GM08714 (cell line): ENCODE measurements around the gene E2F4.

Source experiments
- H3K4me3 ChIP-seq: fragments of 200-500 bp; sonication (Bioruptor generic); 2 replicates; pipeline ENCODE4 v1.5.1; 2014; ENCODE audit warnings: mild to moderate bottlenecking, low read length, inconsistent platforms
- ZNF274 ChIP-seq: IDR thresholded peaks from 2 replicates; pipeline ENCODE4 v1.6.1; 2012; ENCODE audit warnings: mild to moderate bottlenecking, low read depth, low read length

Gene E2F4

DNA sequence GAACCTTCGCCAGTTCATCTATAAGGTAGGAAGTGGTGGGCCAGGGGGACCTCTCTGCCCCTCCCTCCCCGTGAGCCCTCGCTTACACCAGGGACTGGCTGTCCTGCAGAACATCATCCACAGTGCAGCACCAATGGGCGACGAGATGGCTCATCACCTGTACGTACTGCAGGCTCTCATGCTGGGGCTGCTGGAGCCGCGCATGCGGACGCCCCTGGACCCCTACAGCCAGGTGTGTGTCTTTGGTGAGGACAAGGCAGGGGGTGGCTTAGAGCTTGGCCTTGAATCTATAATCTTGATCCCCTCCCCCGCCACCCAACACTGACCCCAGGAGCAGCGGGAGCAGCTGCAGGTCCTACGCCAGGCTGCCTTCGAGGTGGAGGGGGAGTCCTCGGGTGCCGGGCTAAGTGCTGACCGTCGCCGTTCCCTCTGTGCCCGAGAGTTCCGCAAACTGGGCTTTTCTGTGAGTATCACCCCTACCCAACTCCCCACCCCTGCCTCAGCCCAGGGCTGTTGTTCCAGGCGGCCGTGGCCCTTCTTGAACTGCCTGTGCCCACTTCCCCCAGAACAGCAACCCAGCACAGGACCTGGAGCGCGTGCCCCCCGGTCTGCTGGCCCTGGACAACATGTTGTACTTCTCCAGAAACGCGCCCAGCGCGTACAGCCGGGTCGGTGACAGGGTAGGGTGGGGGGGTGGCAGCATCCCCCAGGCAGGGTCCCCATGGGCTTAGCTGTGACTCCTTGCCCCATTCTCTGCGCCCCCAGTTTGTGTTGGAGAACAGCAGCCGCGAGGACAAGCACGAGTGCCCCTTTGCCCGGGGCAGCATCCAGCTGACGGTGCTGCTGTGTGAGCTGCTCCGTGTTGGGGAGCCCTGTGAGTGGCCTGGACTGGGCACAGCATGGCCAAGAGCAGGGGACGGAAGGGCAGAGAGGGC is 9.7 kb downstream of the E2F4 start:
- no peak overlapping the region for H3K4me3 ChIP-seq
- TF ChIP-seq ZNF274 = no peak

GRCh38 chr16:67202426-67202825 is 10.5 kb downstream of the E2F4 start:
- no peak for TF ChIP-seq ZNF274
- H3K4me3 ChIP-seq = no peak overlapping the region

- TF ChIP-seq ZNF274 = no peak
- H3K4me3 ChIP-seq = no peak overlapping the region
Observed at GRCh38 chr16:67202956-67203493, 11.1 kb downstream of the E2F4 start.

- no peak overlapping the region for H3K4me3 ChIP-seq
- TF ChIP-seq ZNF274 = no peak
Observed at GRCh38 chr16:67204076-67204475, 12.1 kb downstream of the E2F4 start.

GRCh38 chr16:67206129-67206837 is 14.3 kb downstream of the E2F4 start:
- TF ChIP-seq ZNF274 = no peak
- no peak overlapping the region for H3K4me3 ChIP-seq

GRCh38 chr16:67206838-67207248 is 14.9 kb downstream of the E2F4 start:
- no peak for TF ChIP-seq ZNF274
- H3K4me3 ChIP-seq = no peak overlapping the region

- H3K4me3 ChIP-seq = no peak overlapping the region
- no peak for TF ChIP-seq ZNF274
Observed at GRCh38 chr16:67207249-67208091, 15.5 kb downstream of the E2F4 start.

DNA sequence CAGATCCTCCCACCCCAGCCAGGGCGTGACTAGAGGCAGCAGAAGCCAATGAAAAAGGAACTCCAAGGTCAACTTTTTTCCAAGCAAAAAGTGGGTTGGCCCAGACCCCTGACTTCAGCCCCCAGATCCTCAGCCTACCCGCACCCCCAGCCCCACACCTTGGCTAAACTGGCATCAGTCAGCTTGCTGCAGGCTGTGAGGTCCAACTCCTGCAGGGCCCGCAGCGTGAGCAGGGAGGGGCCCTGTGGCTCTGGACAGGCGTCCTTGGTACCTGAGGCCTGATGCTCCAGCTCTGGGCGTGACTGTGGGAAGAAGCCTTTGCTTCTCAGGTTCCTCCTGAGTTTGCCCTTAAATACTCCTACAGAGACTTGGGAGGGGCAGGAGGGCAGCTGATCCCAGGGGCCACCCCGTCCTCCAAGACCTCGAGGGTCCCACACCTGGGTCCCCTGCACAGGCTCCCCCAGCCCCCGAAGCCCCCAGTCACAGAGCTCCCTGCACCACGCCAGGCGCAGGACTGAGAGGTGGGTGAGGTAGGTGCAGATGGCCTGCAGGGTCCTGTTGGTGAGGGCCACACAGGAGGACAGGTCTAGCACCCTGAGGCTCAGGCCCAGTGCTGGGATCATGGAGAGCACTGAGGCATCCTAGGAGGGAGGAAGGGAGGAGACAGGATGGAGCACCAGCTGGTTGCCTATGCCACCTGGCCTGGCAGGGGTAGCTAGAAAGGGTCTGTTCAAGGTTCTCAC is 16.4 kb downstream of the E2F4 start:
- no peak overlapping the region for H3K4me3 ChIP-seq
- no peak for TF ChIP-seq ZNF274

- H3K4me3 ChIP-seq = no peak overlapping the region
- no peak for TF ChIP-seq ZNF274
Observed at GRCh38 chr16:67209565-67209964, 17.6 kb downstream of the E2F4 start.

- no peak overlapping the region for H3K4me3 ChIP-seq
- no peak for TF ChIP-seq ZNF274
Observed at GRCh38 chr16:67210069-67210937, 18.3 kb downstream of the E2F4 start.

DNA sequence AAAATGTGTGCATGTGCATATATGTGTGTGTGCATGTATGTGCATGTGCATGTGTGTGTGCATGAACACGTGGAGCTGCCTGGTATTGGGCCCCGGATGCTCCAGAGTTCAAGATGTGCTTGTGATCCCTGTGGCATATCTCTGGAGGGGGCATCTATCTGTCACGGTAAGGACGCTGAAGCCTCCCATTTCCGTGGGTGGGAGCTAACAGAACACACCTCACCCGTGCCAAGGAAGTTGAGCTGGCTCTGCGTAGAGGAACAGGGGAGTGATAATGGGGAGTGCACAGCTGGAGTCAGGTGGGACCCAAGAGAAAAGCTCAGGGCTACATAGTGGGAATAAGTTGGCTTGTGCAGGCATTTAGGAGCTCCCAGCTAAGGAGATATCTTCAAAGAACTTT is 19.7 kb downstream of the E2F4 start:
- no peak overlapping the region for H3K4me3 ChIP-seq
- no peak for TF ChIP-seq ZNF274

- no peak overlapping the region for H3K4me3 ChIP-seq
- TF ChIP-seq ZNF274 = no peak
Observed at GRCh38 chr16:67212766-67213165, 20.8 kb downstream of the E2F4 start.
